GM12865 (cell line): ENCODE data around the gene KANSL3.
"Not testable (repeated sequence)": the region's sequence is repeated elsewhere in the genome, so short reads cannot be mapped to it uniquely, and the experiment has no call there.

ENCODE experiments used
- DNase-seq: peaks from one replicate; pipeline ENCODE4 v3.0.0; 2010; ENCODE audit warnings: low read depth
- H3K4me3 ChIP-seq: 2 replicates; pipeline ENCODE4 v1.5.1; 2011; ENCODE audit warnings: mild to moderate bottlenecking, low read depth, low read length, control low read depth
- CTCF ChIP-seq: IDR thresholded peaks from 2 replicates; pipeline ENCODE4 v1.5.1; 2011; ENCODE audit warnings: low read length, control low read depth, low read depth, inconsistent platforms; ENCODE audit not compliant: insufficient read depth; ENCODE audit errors: missing control alignments

KANSL3 gene

GRCh38 chr2:96564026-96564425, 74.1 kb downstream of the KANSL3 start:
- TF ChIP-seq CTCF = no peak
- no peak overlapping the region for H3K4me3 ChIP-seq
- no peak for DNase-seq

GRCh38 chr2:96558485-96558884, 79.6 kb downstream of the KANSL3 start:
- no peak for DNase-seq
- no peak overlapping the region for H3K4me3 ChIP-seq
- TF ChIP-seq CTCF = no peak

DNA sequence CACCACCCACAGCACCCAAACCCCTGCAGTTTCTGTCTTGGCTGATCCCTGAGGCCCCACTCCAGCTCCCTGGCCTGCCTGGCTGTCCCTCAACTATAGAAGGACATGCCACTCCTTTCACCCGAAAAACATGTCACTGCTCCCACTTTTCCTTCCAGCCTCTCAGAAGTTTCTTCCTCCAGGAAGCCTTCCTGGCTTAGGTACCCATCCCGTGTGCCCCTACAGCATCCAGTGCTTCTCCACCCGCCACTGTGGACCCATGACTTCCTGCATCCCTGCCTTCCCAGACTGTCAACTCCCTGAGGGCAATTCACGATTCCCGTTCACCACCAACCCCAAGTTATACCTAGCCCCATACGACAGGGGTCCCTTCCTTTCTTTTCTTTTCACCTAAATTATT, 80.1 kb downstream of the KANSL3 start:
- DNase-seq = no peak
- H3K4me3 ChIP-seq = no peak overlapping the region
- no peak for TF ChIP-seq CTCF

GRCh38 chr2:96557421-96557820, 80.7 kb downstream of the KANSL3 start:
- DNase-seq, H3K4me3 ChIP-seq: not testable (repeated sequence)

DNA sequence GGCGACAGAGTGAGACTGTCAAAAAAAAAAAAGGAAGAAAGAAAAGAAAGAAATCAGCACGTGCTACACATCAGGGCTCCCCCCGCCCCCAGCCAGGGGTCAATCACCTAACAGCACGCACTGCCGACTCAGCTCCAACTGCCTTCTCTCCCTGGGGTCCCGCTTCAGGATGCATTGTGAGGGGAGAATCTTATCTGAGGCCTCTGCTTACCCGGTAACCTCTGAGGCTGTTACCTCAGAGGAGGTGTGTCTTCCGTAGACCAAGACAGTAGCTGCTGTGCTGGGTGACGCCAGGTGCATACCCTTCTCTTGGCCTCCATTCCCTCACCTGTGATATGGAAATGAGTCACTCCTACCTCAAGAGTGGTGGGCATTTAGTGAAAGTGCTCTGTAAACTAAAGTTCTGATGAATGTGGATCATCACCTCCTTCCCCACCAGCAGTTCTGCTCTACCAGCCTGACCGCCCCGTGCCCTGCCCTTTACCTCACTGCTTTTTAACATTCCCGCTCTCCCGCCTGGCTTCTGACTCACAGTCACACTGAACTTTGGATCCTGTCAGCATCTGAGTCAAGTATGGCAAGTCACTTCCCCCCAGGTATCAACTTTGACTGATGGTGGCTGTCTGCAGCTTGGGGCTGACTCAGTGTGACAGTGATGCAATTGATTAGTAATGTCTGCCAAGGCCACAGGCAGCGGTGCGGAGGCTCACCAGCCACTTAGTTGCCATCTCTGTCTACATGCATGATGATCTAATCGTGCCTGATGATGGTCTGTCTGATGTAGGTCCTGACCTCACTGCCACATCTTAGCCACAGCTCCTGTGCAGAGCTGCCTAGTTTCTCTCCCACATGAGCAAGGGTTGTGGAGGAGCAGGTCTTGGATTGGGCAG, 81.4 kb downstream of the KANSL3 start:
- no peak for TF ChIP-seq CTCF
- no peak overlapping the region for H3K4me3 ChIP-seq
- peak; percentile 37 for DNase-seq

- no peak for DNase-seq
- no peak for TF ChIP-seq CTCF
- no peak overlapping the region for H3K4me3 ChIP-seq
Observed at GRCh38 chr2:96555146-96555610, 82.9 kb downstream of the KANSL3 start.

GRCh38 chr2:96554293-96555145, 83.6 kb downstream of the KANSL3 start:
- DNase-seq = peak; percentile 83
- TF ChIP-seq CTCF = peak; percentile 96
- H3K4me3 ChIP-seq = no peak overlapping the region

DNA sequence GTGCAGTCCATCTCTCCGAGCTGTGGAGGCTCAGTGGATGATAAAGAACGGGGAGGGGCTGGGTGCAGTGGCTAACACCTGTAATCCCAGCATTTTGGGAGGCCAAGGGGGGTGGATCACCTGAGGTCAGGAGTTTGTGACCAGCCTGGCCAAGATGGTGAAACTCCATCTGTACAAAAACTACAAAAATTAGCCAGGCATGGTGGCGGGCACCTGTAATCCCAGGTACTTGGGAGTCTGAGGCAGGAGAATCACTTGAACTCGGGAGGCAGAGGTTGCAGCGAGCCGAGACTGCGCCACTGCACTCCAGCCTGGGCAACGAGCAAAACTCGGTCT, 84.2 kb downstream of the KANSL3 start:
- not testable (repeated sequence) for H3K4me3 ChIP-seq, DNase-seq
